ENCODE results near the gene MYL3.

The MYL3 gene

DNA sequence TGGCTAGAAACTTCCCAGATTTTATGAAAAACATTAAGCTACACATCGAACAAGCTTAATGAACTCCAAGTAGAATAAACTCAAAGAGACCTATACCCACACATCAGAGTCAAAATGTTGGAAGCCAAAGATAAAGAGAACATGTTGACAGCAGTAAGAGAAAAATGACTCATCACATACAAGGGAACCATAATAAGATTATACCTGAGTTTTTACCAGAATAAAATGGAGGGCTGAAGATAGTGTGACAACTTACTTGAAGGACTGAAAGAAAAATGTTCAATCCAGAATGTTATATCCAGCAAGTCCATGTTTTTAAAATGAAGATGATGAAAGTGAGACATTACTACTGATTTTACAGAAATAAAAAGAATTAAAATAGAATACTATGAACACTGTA is 22.8 kb downstream of the MYL3 start:
- no peak overlapping the region for H3K4me3 ChIP-seq (ENCODE audit: low read depth, low read length)
- TF ChIP-seq, protein P1, sequence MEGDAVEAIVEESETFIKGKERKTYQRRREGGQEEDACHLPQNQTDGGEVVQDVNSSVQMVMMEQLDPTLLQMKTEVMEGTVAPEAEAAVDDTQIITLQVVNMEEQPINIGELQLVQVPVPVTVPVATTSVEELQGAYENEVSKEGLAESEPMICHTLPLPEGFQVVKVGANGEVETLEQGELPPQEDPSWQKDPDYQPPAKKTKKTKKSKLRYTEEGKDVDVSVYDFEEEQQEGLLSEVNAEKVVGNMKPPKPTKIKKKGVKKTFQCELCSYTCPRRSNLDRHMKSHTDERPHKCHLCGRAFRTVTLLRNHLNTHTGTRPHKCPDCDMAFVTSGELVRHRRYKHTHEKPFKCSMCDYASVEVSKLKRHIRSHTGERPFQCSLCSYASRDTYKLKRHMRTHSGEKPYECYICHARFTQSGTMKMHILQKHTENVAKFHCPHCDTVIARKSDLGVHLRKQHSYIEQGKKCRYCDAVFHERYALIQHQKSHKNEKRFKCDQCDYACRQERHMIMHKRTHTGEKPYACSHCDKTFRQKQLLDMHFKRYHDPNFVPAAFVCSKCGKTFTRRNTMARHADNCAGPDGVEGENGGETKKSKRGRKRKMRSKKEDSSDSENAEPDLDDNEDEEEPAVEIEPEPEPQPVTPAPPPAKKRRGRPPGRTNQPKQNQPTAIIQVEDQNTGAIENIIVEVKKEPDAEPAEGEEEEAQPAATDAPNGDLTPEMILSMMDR (IDR thresholded peaks at IDR 0.05; ENCODE audit: insufficient read depth, low read depth, low read length, missing control alignments), result no peak
- DNase-seq (ENCODE audit: low read depth), result no peak

DNA sequence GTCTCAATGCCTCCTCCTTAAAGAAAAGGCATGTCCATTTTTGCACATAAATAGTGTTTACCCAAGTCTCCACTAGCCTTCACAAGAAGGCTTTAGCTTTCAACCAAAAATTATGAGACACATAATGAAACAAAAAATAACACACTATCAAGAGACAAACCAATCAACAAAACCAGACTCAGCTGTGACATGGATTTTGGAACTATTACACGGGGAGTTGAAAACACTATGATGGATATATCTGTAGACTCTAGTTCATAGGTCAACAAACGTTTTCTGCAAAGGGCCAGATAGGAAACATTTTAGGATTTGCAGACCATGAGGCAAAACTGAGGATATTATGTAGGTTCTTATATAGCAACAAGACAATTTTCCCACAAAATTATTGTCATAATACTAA is 24.9 kb downstream of the MYL3 start:
- TF ChIP-seq, protein P1 (IDR thresholded peaks at IDR 0.05; ENCODE audit: insufficient read depth, low read depth, low read length, missing control alignments), result no peak
- no peak overlapping the region for H3K4me3 ChIP-seq (ENCODE audit: low read depth, low read length)
- DNase-seq (ENCODE audit: low read depth), result no peak

DNA sequence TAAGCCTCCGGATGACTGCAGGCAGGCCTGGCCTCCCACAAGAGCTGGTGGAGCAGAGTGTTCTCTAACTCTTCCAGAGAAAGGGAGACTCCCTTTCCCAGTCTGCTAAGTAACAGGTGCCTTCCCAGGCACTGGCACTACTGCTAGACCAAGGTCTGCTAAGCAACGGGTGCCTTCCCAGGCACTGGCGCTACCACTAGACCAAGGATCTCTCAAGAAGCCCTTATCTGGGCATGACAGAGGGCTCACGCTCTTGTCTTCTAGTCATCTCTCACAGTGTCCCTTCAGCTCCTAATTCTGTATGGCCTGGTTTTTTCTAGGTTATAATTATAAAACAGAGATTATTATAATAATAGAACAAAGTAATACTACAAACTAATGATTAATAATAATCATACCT is 27.8 kb downstream of the MYL3 start:
- no peak for DNase-seq (ENCODE audit: low read depth)
- no peak overlapping the region for H3K4me3 ChIP-seq (ENCODE audit: low read depth, low read length)
- TF ChIP-seq, protein P1 (IDR thresholded peaks at IDR 0.05; ENCODE audit: insufficient read depth, low read depth, low read length, missing control alignments), result no peak

DNA sequence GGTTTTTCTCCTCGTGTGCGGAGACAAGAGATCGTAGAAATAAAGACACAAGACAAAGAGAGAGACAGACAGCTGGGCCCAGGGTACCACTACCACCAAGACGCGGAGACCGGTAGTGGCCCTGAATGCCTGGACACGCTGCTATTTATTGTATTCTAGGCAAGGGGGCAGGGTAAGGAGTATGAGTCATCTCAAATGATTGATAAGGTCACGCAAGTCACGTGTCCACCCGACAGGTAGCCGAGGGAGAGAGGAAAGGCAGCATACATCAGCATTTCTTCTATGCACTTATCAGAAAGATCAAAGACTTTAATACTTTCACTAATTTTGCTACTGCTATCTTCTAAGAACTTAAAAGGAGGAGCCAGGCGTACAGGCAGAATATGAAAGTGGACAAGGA is 28.2 kb downstream of the MYL3 start:
- TF ChIP-seq, protein P1 (IDR thresholded peaks at IDR 0.05; ENCODE audit: insufficient read depth, low read depth, low read length, missing control alignments), result no peak
- no peak overlapping the region for H3K4me3 ChIP-seq (ENCODE audit: low read depth, low read length)
- no peak for DNase-seq (ENCODE audit: low read depth)

DNA sequence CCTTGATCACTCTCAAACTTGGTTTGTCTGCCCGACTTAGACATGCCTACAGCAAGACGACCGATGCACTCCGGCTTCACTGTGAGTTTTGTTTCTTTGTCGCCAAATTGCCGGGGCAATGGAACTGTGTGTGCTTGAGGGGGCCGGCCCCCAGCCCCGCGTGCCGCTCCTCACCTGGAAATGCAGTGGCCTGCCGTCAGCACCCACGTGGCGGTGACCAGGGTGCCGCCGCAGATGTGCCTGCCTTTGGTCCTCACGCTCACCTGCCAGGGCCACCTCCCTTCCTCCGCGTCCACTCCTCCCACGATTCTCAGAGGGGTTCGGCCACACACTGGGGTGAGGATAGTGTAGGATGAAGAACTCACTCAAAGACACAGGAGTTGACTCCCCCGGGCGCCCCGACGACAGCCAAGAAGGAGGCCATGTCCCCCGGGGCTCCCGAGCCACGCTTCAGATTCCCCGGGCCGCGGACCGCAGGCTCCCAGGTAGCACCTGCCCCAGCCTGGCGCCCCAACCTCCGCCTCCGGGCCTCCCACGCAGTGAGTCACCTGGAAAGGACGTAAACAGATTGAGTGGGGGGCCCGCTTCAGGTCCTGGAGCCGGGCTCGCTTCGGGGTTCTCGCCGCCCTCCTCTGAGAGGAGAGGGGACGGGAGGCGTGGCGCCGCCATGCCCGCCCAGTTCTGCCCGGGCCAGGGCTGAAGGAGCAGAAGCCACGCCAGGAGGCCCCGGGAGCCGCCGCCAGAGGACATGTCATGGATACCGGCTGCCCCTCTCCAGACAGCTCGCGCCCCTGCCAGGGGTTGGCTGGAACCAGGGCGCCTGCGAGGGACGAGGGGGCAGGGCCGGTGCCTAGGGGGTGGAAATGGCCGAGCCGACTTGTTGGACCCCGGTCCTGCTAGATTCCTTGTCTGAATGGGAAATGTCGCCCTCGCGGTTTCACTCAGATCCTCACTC is 29.6 kb downstream of the MYL3 start:
- no peak for DNase-seq (ENCODE audit: low read depth)
- no peak overlapping the region for H3K4me3 ChIP-seq (ENCODE audit: low read depth, low read length)
- TF ChIP-seq, protein P1 (IDR thresholded peaks at IDR 0.05; ENCODE audit: insufficient read depth, low read depth, low read length, missing control alignments), result no peak

DNA sequence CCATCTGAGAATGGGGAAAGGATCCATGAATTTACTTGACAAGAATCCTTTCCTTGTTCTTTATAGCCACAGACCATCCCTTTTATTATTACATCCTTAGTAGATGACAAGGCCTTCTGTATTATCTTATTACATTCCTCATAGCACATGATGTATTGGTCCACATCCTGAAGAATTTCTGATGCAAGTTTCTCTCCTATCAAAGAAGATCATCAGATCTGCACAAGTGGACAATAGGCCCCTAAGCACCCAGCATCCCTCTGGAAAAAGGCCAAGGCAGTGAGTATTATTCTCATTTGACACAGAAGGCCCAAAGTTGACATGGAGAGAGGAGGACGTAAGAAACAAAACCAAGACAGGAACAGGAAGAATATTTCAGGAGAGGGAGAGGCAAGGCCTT is 31.4 kb downstream of the MYL3 start:
- H3K4me3 ChIP-seq (ENCODE audit: low read depth, low read length), result no peak overlapping the region
- DNase-seq (ENCODE audit: low read depth), result no peak
- TF ChIP-seq, protein P1 (IDR thresholded peaks at IDR 0.05; ENCODE audit: insufficient read depth, low read depth, low read length, missing control alignments), result no peak
